Fibroblast of lung (primary cell): ENCODE data around the gene ULK3.

Experiments
- CTCF ChIP-seq, 2 donors: IDR thresholded peaks in 1 of 2; conservative IDR thresholded peaks in 1 of 2; 1 replicate in 1 of 2; 2 replicates in 1 of 2; pipeline ENCODE4 v1.5.1; 2011 to 2012; ENCODE audit warnings: low read length in 2 of 2, control low read depth in 1 of 2, inconsistent platforms in 1 of 2, low read depth in 1 of 2, mild to moderate bottlenecking in 1 of 2
- EZH2 ChIP-seq: IDR thresholded peaks from 2 replicates; pipeline ENCODE4 v1.5.1; 2012; ENCODE audit warnings: low read length, control low read depth, mild to moderate bottlenecking; ENCODE audit errors: missing control alignments

- no peak for TF ChIP-seq CTCF (conservative IDR thresholded peaks at IDR 0.05 in 1 of 2, IDR thresholded peaks at IDR 0.05 in 1 of 2; ENCODE audit: low read depth in 1 of 2, low read length in 2 of 2)
- no peak for TF ChIP-seq EZH2
These were observed 48.5 kb downstream of the ULK3 start for GRCh38 chr15:74794248-74794969.
